Testis (tissue), 2 donors: ENCODE measurements around the gene CD69.

Source experiments
- POLR2A ChIP-seq: fragments of 450-650 bp; IDR thresholded peaks from one replicate; pipeline ENCODE4 v1.6.1; 2017; ENCODE audit warnings: antibody characterized with exemption, mild to moderate bottlenecking, moderate library complexity
- TF ChIP-seq, protein P1 (sequence below), 3 experiments: fragments of 450-650 bp in 2 of 3; fragments of 200-600 bp in 1 of 3; sonication (generic) in 1 of 3; IDR thresholded peaks; one replicate each; pipeline ENCODE4 v1.5.1; 2016 to 2019; ENCODE audit warnings: antibody characterized with exemption in 3 of 3, mild to moderate bottlenecking in 2 of 3, moderate library complexity in 1 of 3

DNA sequence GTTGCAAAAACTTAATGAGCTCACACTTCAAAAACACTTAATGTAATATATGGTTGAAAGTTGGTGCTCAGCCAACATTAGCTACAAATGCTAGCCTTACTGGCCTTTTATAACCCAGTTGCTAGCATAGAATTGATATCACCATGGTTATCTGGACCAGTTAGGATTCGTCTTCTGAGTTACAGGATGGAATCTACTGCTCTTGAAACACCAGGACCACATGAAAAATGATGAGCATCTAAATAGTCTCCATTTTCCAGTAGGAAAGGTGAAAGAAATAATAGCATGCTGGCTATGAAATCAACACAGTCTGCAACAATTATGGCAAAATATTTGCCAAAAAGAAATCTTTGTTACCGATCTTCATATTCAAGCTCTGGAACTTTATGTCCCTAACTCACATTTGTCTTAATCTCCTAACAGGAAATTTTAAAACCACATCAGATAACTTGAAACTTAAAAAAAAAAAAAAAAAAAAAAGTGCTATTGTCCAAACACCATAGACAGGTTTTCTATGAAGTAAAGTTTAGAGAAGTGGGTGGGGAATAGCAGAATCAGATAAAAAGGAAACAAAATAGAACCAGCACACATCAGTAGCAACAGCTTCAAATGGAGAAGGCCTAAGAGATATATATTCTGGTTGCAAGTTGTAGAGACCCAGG lies 12.6 kb upstream of the CD69 start:
- TF ChIP-seq POLR2A: no peak
- TF ChIP-seq, protein P1, sequence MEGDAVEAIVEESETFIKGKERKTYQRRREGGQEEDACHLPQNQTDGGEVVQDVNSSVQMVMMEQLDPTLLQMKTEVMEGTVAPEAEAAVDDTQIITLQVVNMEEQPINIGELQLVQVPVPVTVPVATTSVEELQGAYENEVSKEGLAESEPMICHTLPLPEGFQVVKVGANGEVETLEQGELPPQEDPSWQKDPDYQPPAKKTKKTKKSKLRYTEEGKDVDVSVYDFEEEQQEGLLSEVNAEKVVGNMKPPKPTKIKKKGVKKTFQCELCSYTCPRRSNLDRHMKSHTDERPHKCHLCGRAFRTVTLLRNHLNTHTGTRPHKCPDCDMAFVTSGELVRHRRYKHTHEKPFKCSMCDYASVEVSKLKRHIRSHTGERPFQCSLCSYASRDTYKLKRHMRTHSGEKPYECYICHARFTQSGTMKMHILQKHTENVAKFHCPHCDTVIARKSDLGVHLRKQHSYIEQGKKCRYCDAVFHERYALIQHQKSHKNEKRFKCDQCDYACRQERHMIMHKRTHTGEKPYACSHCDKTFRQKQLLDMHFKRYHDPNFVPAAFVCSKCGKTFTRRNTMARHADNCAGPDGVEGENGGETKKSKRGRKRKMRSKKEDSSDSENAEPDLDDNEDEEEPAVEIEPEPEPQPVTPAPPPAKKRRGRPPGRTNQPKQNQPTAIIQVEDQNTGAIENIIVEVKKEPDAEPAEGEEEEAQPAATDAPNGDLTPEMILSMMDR (IDR thresholded peaks at IDR 0.05): no peak
